CD4-positive, alpha-beta T cell treated with Interleukin-15 for 1 hour (primary cell): ENCODE measurements around the gene SYCP2.

ENCODE experiments used
- DNase-seq: peaks from one replicate; pipeline ENCODE4 v3.0.0-alpha.2; 2020

Gene SYCP2

DNA sequence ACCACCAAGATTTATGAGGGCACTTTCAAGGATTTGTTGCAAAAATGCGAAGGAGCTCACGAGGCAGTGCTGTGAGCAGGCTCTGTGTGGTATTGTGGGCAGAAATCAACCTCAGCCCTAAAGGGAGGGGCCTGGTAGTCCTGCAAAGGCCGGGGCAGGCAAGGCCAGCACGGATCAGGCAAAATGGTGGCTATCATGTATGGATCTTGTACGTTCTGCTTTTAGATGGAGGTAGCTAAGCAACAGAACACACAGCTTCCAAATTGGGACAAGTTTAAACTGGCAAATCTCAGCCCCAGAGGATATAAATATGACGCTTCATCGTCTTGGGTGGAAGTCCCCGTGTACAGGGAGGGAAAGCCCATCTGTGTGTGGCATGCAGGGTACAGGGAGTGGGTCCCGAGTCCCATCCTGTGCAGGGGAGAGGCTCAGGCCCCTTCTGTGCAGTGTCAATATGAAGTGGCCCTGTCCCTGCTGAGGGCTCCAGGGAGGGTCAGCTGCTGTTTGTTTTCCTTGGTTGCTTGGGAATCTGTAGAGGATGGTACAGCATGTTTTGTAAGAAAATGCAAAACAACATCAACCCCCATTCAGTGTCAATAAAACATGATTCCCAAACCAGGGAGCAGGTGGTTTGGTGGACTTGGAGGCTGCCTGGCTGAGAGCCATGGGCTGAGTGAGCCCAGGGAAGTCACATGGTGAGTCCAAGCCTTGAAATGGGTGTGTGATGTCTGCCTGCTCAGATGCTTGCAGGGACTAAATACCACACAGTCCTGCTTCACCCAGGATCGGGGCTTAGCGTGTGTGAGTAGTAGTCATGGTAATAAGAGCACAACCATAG is 113.0 kb downstream of the SYCP2 start:
- no peak for DNase-seq

DNA sequence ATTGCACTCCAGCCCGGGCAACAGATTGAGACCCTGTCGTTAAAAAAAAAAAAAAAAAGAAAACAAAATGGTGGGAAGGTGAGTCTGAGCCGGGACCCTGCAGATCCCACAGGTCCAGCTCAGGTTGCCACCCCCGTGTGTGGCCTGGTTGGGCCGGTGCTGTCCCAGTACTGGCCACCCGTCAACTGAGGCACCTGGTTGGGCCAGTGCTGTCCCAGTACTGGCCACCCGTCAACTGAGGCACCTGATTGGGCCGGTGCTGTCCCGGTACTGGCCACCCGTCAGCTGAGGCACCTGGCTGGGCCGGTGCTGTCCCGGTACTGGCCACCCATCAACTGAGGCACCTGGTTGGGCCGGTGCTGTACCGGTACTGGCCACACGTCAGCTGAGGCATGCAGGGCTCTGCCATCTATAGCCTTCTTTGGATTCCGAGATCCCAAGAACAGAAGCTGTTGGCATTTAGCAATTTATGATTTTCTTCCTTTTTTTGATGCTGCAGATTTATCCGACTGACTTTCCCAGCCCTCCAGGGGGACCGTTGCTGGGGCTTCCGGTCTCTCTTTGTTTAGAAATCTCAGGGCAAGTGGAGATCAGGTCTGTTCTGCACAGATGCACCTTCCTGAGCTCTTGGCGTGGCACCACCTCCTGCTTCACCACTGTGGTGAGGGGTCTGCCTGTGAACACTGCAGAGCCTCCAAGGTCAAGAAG is 113.8 kb downstream of the SYCP2 start:
- no peak for DNase-seq

DNA sequence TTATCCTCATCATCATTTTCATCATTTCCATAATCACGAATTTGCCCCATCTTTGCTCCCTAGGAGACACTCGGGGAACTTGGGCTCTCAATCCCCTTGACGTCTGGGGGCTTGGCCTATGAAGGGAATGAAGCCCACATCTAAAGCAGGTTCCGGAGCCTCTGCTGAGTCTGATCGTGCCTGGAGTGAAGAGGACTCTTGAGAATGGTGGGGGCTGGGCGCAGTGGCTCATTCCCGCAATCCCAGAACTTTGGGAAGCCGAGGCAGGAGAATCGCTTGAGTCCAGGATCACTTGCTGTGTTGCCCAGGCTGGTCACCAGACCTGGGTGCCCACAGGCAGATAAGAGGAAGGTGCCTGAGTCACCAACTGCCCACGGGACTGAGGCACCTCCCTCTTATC is 114.5 kb downstream of the SYCP2 start:
- no peak for DNase-seq

DNA sequence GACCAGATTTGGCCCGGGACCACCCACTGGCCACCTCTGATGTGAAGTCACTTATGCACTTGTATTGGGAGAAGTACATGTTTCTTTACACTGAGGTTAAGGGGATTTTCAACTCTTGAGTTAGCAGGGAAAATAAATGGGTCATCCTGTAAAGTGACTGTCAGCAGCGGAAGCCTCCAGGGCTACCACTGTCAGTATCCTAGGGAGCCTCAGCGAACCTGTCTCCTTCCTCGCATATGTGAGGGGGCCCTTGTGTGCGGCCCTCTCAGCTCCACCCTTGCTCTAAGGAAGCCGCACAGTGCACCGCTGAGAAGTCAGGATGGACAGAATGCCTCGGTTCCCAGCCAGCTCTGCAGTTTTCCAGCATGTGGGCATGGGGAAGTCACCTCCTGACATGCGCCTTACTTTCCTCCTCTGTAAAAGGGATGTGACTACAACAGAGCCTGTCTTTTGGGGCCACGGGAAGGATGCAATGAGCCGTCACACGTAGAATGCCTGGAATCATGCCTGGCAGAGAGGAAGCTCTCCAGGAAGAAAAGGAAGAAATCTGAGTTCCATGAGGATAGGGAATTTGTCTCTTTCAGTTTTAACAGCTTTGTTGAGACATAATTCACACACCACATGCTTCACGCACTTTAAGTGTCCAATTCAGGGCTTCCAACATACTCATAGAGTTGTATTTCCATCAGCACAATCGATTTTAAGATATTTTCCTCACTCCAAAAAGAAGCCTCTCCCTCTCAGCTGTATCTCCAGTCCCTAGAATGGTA is 115.4 kb downstream of the SYCP2 start:
- DNase-seq: no peak

DNA sequence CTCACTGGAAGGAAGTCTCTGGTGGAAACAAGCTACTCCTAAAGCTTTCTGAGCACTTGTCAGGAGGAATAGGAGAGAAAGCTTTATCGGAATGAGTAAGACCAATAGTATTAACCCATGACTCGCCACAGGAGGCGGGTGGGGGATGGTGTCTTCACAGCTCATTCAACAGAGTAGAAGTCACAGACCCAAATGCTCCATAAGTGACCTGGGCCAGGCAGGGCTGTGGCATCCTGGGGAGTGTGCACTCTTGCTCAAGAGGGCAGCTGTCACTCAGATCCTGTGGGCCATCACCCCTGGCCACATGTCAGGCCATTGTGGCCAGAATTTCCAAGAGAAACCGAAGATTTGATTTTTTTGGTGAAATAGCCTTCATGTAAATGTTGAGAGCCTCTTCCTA is 116.0 kb downstream of the SYCP2 start:
- DNase-seq: no peak

DNA sequence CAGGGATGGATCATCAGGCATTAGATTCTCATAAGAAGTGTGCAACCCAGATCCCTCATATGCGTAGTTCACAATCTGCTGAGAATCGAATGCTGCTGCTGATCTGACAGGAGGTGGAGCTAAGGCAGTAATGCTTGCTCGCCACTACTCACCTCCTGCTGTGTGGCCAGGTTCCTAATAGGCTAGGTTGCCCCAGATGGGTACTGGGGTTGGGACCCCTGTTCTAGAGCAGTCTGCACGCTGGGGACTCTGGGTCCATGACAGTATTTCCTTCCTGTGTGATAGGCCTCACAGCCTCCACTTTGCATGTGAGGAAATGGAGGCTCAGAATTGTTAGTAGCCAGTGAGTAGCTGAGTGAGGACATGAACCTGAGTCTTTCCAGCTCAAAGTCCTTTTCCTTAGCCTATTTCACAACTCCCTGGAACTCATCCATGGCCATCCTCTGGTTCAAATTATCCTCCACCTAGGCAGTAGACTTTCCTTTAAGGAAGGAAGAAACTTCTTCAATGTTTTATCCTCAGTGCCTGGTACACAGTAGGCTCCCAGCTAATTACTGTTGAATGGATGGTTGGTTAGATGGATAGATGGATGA is 117.2 kb downstream of the SYCP2 start:
- no peak for DNase-seq

DNA sequence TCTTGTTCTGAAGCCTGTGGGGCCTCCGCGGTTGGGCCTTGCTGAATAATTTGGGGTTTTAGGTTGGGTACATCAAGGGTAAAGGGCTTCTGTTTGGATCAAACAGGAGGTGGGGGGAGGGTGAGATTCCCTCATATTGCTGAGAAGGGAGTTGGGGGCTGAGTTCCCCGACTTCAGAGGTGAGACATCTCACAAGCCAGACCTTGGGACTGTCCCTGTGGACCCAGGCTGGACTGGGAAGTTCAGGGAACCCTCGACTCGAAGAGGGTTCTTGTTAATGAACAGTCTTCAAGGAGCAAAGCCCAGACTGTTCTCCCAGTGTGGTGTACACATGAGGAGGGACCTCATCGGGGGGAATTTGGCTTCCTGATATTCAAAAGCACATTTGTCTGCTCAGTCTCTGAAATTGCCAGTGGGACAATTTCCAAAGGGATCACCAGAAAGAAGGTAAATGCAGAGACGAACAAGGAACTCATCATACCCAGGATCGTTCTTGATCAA is 118.5 kb downstream of the SYCP2 start:
- no peak for DNase-seq

DNA sequence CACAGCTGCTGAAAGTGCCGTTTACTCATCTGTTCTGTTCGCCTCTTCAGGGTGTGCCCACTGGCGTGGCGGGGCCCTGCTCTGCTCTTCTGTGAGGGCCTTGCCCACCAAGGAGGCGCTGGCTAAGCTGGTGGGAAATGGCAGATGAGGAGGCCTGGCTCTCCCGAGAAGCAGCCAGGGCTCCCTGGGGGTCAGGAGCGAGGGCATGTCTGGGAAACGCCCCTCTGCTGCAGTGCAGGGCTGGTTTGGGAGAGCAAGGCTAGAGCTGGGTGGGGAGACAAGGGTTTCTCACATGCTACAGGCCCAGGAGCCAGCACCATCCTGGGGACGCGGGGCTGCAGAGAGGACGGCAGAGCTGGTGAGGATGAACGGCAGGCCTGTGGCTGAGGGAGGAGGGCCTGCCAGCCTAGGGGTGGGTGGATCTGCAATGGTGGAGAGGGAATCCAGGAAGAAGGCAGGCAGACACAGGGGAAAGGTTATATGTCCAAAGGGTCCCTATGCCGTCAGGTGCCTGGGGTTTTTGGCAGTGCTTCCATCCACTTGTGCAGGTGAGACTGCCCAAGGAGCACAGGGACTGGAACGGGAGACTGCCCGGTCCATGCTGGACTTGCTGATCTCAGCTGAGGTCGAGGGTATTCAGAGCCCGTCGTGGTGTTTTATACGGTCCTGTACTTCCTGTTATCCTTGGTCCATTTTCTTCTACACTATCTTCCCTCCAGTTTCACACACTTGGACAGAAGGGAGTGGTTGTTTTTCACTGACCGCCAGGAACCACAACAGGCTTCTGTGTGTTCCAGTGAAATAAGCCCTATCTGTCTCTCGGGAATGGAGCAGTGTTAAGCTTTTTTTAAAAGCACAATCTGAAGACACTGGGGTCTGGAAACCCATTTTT is 119.2 kb downstream of the SYCP2 start:
- no peak for DNase-seq
